T-helper 17 cell (primary cell): ENCODE data around the gene CYP2A6. TPM values are rescaled to one million over a fixed set of nuclear protein-coding genes. Genes with fewer than 3 reads are reported as not detected.
A peak's percentile ranks its signal among the peaks of the same experiment; 100 is the strongest.

Source experiments
- ATAC-seq: fragments of 150-1000 bp; cut with Tn5 transposase; 2 replicates; pipeline ENCODE4 v1.10.0; 2021; ENCODE audit warnings: mild to moderate bottlenecking, moderate library complexity
- DNase-seq, 3 donors: peaks; one replicate each; pipeline versions ENCODE4 v3.0.0 to v3.0.0-alpha.2; 2020 to 2021
- H3K9me3 ChIP-seq: one replicate; pipeline ENCODE4 v1.7.0; 2013; ENCODE audit warnings: low read length, mild to moderate bottlenecking; ENCODE audit not compliant: control insufficient read depth, poor library complexity, severe bottlenecking
- H3K27ac Mint-ChIP-seq: one replicate; pipeline ENCODE4 v1.8.0; 2022; ENCODE audit warnings: mild to moderate bottlenecking, moderate library complexity, mixed read lengths
- H3K27me3 Mint-ChIP-seq: one replicate; pipeline ENCODE4 v1.8.0; 2022; ENCODE audit warnings: mixed read lengths
- H3K36me3 Mint-ChIP-seq: one replicate; pipeline ENCODE4 v1.8.0; 2022; ENCODE audit warnings: low read depth, mixed read lengths
- H3K4me1 Mint-ChIP-seq: one replicate; pipeline ENCODE4 v1.8.0; 2022; ENCODE audit warnings: mild to moderate bottlenecking, mixed read lengths
- H3K4me3 Mint-ChIP-seq: one replicate; pipeline ENCODE4 v1.8.0; 2022; ENCODE audit warnings: mild to moderate bottlenecking, moderate library complexity, mixed read lengths
- total RNA-seq, 4 donors: library from RNA in 2 of 4; stranded (reverse) in 2 of 4; gene quantifications; one replicate each; pipeline ENCODE4 v1.2.3 and lab custom pipeline; 2022 to 2026

The CYP2A6 gene
- total RNA-seq, 2 donors from 2014 or later: not detected

GRCh38 chr19:40799558-40800338, 50.5 kb downstream of the CYP2A6 start:
- no peaks in the 10 kb centered on the region for H3K27me3 Mint-ChIP-seq
- no peaks in the 10 kb centered on the region for H3K9me3 ChIP-seq
- DNase-seq (no peak), ATAC-seq (no peak)
- peak overlapping the region; percentile 98 for H3K4me3 Mint-ChIP-seq
- peak overlapping the region; percentile 98 for H3K27ac Mint-ChIP-seq
- peaks cover 52% of the 10 kb centered on the region for H3K4me1 Mint-ChIP-seq
- peaks cover 12% of the 10 kb centered on the region for H3K36me3 Mint-ChIP-seq

- Mint-ChIP-seq H3K4me3 (peak within 1 kb of the TSS; percentile 98), H3K27ac (peak within 1 kb of the TSS; percentile 99), H3K36me3 (peaks cover 12% of the 10 kb centered on the region), H3K4me1 (peaks cover 44% of the 10 kb centered on the region), H3K27me3 (no peaks in the 10 kb centered on the region)
- H3K9me3 ChIP-seq: no peaks in the 10 kb centered on the region
- DNase-seq: peak; percentile 100
- ATAC-seq: peak; percentile 86
These were observed 51.3 kb downstream of the CYP2A6 start, which contains the start of gene EGLN2 for GRCh38 chr19:40798683-40799557. Gene EGLN2, plus strand, starts transcription at chr19:40799191. Its CDS starts 1,382 bp downstream, at chr19:40800573.

- H3K36me3 Mint-ChIP-seq: peaks cover 12% of the 10 kb centered on the region
- H3K27me3 Mint-ChIP-seq: no peaks in the 10 kb centered on the region
- peak overlapping the region; percentile 98 for H3K4me3 Mint-ChIP-seq
- peak overlapping the region; percentile 99 for H3K27ac Mint-ChIP-seq
- no peaks in the 10 kb centered on the region for H3K9me3 ChIP-seq
- DNase-seq (peak; percentile 49 to 61 (median 51)), ATAC-seq (peak; percentile 44)
- H3K4me1 Mint-ChIP-seq: peaks cover 36% of the 10 kb centered on the region
These were observed 52.1 kb downstream of the CYP2A6 start for GRCh38 chr19:40797963-40798682.

- Mint-ChIP-seq H3K36me3 (peaks cover 11% of the 10 kb centered on the region), H3K4me3 (peak overlapping the region; percentile 98), H3K4me1 (peaks cover 29% of the 10 kb centered on the region), H3K27ac (peak overlapping the region; percentile 99), H3K27me3 (no peaks in the 10 kb centered on the region)
- H3K9me3 ChIP-seq: no peaks in the 10 kb centered on the region
- DNase-seq (no peak), ATAC-seq (no peak)
These were observed 52.9 kb downstream of the CYP2A6 start for GRCh38 chr19:40797166-40797962.

Other genes with a start within 250 kb of the CYP2A6 start
- gene LTBP4, start 249.1 kb downstream of the CYP2A6 start, total RNA-seq: 100 to 1,000 TPM; 198 to 230 TPM
- 1 to 10 TPM; 5.7 to 7.5 TPM for gene NUMBL, start 159.8 kb downstream of the CYP2A6 start, total RNA-seq
- gene COQ8B, start 133.6 kb downstream of the CYP2A6 start, total RNA-seq: 10 to 100 TPM; 25.1 to 35.6 TPM
- 1 to 10 TPM; 6.5 to 8.3 TPM for gene ITPKC, start 133.3 kb downstream of the CYP2A6 start, total RNA-seq
- 1 to 10 TPM; 6.7 to 7.8 TPM for gene ACTMAP, start 100.0 kb downstream of the CYP2A6 start, total RNA-seq
- gene SNRPA, start 99.2 kb downstream of the CYP2A6 start, total RNA-seq: 10 to 100 TPM; 67.3 to 81.8 TPM
- not detected for gene MIA, start 74.9 kb downstream of the CYP2A6 start, total RNA-seq
- 10 to 100 TPM; 52.4 to 55.4 TPM for gene RAB4B, start 72.2 kb downstream of the CYP2A6 start, total RNA-seq
- 100 to 1,000 TPM; 112 to 131 TPM for gene EGLN2, start 51.3 kb downstream of the CYP2A6 start, total RNA-seq
- gene CYP2A7, start 31.8 kb upstream of the CYP2A6 start, total RNA-seq: not detected
- gene CYP2B6, start 140.8 kb upstream of the CYP2A6 start, total RNA-seq: not detected
- not detected for gene CYP2A13, start 238.0 kb upstream of the CYP2A6 start, total RNA-seq